DMS153 treated with DMSO at 0.1 percent for 48 hours (cell line): ENCODE data around the gene SLC22A31.
"Not testable (repeated sequence)": the region's sequence is repeated elsewhere in the genome, so short reads cannot be mapped to it uniquely, and the experiment has no call there.

Experiments used
- DNase-seq: peaks from one replicate; lab custom pipeline; 2025; ENCODE audit not compliant: unreplicated experiment; lab: John Stamatoyannopoulos, UW

Gene SLC22A31

GRCh38 chr16:89193576-89194293 lies 6.6 kb downstream of the SLC22A31 start:
- no peak for DNase-seq

- DNase-seq, result peak; percentile 29
Measured at GRCh38 chr16:89192956-89193575, 7.3 kb downstream of the SLC22A31 start.

- peak; percentile 7 for DNase-seq
Measured at GRCh38 chr16:89192186-89192955, 8.0 kb downstream of the SLC22A31 start.

- no peak for DNase-seq
Measured at GRCh38 chr16:89191901-89192185, 8.5 kb downstream of the SLC22A31 start.

- DNase-seq, result no peak
Measured at GRCh38 chr16:89191033-89191900, 9.1 kb downstream of the SLC22A31 start.

- no peak for DNase-seq
Measured at GRCh38 chr16:89190150-89190958, 10.0 kb downstream of the SLC22A31 start.

GRCh38 chr16:89189358-89190025 lies 10.8 kb downstream of the SLC22A31 start:
- DNase-seq, result no peak

GRCh38 chr16:89188471-89189357 lies 11.6 kb downstream of the SLC22A31 start:
- DNase-seq, result not testable (repeated sequence)

GRCh38 chr16:89187770-89188392 lies 12.5 kb downstream of the SLC22A31 start:
- no peak for DNase-seq

GRCh38 chr16:89187032-89187769 lies 13.1 kb downstream of the SLC22A31 start:
- DNase-seq, result no peak

- DNase-seq, result not testable (repeated sequence)
Measured at GRCh38 chr16:89186593-89187031, 13.7 kb downstream of the SLC22A31 start.

- DNase-seq, result not testable (repeated sequence)
Measured at GRCh38 chr16:89185887-89186592, 14.3 kb downstream of the SLC22A31 start.

- DNase-seq, result no peak
Measured at GRCh38 chr16:89184933-89185794, 15.2 kb downstream of the SLC22A31 start.

GRCh38 chr16:89184677-89184932 lies 15.7 kb downstream of the SLC22A31 start:
- no peak for DNase-seq

GRCh38 chr16:89183975-89184676 lies 16.2 kb downstream of the SLC22A31 start:
- no peak for DNase-seq

- no peak for DNase-seq
Measured at GRCh38 chr16:89183463-89183862, 16.9 kb downstream of the SLC22A31 start.
